GM18909 (cell line): ENCODE results near the gene CCDC33.
"Not testable (repeated sequence)": the region's sequence is repeated elsewhere in the genome, so short reads cannot be mapped to it uniquely, and the experiment has no call there.

Experiments used
- ATAC-seq: cut with Tn5 transposase; IDR thresholded peaks from one replicate; pipeline ENCODE4 v1.9.1; 2021; ENCODE audit warnings: mild to moderate bottlenecking; ENCODE audit not compliant: unreplicated experiment, poor library complexity

The CCDC33 gene

GRCh38 chr15:74350295-74351275 lies 114.5 kb downstream of the CCDC33 start:
- ATAC-seq = no peak

GRCh38 chr15:74351670-74352069 lies 115.5 kb downstream of the CCDC33 start:
- no peak for ATAC-seq

- no peak for ATAC-seq
Observed at GRCh38 chr15:74352393-74352910, 116.3 kb downstream of the CCDC33 start.

- not testable (repeated sequence) for ATAC-seq
Observed at GRCh38 chr15:74353992-74354391, 117.9 kb downstream of the CCDC33 start.

DNA sequence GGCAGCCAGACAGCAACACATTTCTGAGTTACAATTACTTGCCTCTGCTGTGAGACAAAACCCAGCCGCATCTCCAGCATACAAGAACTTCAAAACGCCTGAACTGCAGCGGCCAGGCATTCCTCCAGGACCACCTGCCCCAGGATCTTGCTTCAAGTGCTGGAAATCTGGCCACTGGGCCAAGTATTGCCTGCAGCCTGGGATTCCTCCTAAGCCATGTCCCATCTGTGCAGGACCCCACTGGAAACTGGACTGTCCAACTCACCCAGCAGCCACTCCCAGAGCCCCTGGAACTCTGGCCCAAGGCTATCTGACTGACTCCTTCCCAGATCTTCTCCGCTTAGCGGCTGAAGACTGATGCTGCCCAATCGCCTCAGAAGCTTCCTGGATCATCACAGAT lies 119.9 kb downstream of the CCDC33 start:
- not testable (repeated sequence) for ATAC-seq

- not testable (repeated sequence) for ATAC-seq
Observed at GRCh38 chr15:74357514-74357913, 121.4 kb downstream of the CCDC33 start.

- ATAC-seq = not testable (repeated sequence)
Observed at GRCh38 chr15:74359376-74359775, 123.2 kb downstream of the CCDC33 start.

- not testable (repeated sequence) for ATAC-seq
Observed at GRCh38 chr15:74360855-74361254, 124.7 kb downstream of the CCDC33 start.

GRCh38 chr15:74362482-74362881 lies 126.4 kb downstream of the CCDC33 start:
- ATAC-seq = no peak

GRCh38 chr15:74364936-74365597 lies 128.9 kb downstream of the CCDC33 start:
- ATAC-seq = no peak

DNA sequence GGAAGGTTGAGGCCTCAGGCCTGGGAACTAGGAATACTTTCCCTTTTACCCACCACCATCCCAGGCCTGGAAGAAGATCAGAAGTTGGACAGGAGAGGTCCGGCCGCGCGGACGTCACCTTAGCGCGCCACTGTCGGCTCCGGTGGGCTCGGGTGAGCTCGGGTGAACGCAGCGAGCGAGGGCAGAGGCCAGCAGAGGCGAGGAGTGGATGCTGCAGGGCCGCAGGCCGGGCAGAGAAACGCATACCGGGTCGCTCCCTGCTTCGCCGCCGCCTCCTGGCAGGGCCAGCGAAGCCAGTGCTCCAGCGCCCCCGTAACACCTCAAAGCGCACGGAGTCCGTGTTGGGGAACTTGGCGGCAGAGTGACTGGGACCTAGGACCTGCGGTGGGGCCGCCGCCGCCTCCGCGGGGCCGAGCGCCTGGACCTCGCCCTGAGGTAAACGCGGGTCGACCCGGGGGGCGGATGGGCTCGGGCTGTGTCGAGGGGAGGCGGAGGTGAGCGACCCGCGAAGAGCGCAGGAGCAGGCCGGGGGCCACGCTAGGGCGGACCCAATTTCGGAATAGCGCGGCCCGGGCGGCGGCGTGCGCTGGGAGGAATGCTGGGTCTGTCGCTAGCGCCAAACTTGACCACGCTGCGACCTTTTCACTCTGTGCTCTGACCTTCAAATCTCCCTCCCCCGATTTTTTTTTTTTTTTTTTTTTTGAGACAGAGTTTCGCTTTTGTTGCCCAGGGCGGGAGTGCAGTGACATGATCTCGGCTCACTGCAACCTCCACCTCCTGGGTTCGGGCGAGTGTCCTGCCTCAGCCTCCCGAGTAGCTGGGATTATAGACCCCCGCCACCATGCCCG lies 129.7 kb downstream of the CCDC33 start:
- no peak for ATAC-seq

DNA sequence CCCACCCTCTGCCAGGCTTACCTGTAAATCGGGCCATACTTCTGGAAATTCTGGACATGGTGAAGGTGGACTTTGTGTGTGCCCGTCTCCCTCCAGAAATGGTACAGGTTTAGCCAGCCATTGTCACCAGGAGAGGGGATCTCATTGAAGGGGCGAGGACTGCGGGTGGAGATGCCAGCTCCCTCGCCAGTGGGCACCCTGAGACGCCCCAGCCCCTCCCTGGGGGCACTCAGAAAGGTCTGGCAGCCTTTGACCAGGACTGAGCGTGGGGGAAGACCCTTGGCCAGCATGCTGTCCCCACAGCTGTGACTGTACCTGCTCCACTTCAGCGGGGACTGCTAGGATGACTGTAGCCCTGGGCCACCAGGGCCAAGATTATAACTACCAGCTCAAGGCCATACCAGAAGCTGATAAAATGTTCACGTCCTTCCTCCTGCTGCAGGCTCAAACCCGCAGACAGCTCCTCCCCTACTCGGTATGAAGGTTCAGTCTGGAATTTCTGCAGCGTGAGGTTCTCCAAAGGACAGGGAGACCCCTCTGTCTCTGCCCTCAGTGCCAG lies 131.2 kb downstream of the CCDC33 start, which contains the start of gene CYP11A1:
TSS of gene CYP11A1 (minus strand) at position 351 of the 559 bp plus-strand sequence. CDS start at position 290, 61 bp downstream.
- ATAC-seq = no peak

DNA sequence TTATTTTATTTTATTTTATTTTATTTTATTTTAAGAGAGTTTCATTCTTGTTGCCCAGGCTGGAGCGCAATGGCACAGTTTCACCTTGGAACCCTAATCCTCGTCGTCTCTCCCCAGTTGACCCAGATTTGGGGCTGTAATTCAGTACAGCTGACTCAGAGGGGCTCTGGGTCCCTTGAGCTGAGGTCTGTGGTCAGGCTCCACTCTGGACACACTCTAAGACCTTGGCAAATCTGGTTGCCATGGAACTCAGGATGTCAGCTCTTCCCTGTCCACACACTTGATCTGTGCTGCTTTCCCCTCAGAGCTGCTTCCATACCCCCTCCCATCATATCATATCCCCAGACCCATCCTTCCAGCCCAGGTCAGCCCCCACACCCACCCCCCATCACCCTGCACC lies 132.0 kb downstream of the CCDC33 start:
- no peak for ATAC-seq

- ATAC-seq = no peak
Observed at GRCh38 chr15:74369084-74369745, 133.1 kb downstream of the CCDC33 start.

DNA sequence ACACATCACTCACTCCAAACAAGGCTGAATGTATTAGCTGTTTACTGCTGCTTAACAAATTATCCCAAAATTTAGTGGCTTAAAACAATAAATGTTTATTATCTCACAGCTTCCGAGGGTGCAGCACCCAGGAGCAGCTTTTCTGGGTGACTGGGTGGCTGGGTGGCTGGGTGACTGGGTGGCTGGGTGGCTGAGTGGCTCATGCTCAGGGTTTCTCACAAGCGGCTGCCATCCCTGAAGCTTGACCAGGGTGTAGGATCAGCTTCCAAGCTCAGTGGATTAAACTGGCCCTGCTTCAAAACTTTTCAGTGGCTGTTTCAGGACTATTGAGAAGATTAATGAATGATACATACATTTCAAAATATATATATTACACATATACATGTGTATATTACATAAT lies 133.6 kb downstream of the CCDC33 start:
- ATAC-seq = no peak

DNA sequence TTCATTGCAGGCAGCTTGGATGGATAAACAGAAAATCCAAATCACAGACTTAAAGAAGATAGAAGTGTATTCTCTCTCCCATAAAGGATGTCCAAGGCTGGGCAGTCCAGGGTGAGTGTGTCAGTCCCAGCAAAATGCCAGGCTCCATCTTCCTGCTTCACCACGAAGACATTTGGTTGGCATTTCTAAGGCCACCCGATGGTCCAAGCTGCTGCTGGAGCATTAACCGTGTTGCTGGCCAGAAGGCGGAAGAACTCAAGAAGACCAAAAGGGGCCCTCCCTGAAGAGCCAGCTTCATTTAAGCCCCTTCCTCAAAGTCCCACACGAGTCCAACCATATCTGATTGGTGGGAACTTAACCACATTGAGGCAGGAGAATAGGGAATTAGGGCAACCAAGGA lies 134.3 kb downstream of the CCDC33 start:
- no peak for ATAC-seq

GRCh38 chr15:74373056-74373650 lies 137.0 kb downstream of the CCDC33 start:
- ATAC-seq = no peak

DNA sequence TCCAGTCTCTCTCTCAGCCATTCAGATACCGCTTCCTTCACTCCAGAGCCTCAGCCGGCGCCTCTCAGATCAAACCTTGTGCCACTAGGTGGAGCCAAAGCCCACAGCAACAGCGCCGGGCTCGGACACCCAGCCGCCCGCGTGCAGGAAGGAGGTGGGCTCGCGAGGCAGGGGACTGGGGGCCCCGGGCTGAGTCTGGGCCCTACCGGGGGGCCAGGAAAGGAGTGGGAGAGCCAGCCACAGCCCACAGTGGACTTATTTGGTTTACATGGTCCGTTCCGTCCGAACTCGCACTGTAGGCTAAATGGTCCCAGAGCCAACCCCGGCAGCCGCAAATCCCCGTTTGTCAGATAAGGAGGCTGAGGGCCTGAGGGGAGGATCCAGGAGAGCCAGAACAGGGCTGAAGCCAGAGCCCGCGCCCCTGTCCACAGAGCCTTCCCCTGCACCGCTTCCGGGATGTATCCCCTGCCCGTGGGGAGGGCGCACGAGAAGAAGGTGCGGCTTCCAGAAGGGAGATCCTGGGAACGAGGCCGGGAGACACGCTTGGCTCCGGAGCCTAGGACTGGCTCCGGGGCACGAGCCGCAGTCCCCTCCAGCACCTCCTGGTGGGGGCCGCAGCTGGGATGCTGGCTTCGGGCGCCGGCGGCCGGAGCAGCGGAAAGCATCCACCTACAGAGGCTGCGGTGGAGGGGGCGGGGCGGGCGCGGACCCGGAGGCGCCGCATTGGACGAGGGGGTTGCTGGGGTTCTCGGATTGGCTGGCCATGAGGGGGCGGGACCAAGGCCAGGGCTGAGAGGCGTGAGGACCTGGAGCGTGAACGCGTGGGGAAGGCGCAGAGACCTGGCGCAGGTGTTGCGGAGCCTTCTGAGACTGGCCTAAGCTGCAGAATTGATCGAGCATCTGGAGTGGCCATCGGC lies 137.9 kb downstream of the CCDC33 start:
- ATAC-seq = peak; percentile 84
